ENCODE measurements around the gene POLR3GL. TPM values are rescaled to one million over a fixed set of nuclear protein-coding genes. Genes with fewer than 3 reads are reported as not detected.

Gene POLR3GL
- total and polyA plus RNA-seq, 2 donors (not counting 1 experiment from before 2014, with no cell fraction given) = 23.3 to 23.8 TPM

DNA sequence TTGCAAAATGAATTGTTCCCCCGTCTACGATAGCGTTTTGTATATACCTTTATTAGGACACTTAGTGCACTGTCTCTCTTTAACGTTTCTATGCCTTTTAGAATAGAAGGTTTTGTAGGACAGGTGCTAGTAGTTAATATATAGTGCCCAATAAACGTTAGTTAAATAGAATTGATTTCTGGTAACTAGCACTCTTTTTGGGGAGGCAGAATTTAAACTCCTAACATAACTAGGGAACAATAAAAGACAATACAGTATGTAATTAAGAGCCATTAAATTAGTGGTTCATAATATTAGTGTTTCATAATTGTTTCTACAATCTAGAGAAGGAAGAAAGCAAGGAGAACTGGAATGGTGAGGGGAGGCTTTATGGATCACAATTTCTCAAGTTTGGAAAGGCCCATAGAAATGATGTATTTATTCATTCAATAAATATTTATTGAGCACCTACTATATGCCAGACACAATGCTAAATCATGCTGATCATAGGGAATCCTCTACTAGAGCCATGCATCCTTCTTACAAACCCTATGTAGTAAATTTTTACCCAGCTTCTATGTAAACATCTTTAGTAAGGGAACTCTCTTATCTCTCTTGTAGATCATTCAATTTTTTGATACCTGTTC, 742 bp downstream of the POLR3GL start:
- Histone ChIP-seq H4K20me1 (ENCODE audit: control insufficient read depth, extremely low read depth, insufficient read depth, low read length) (no peaks in the 10 kb centered on the region), H3K36me3 (ENCODE audit: control insufficient read depth, insufficient read depth, low read length) (peaks cover 1% of the 10 kb centered on the region), H3K79me2 (ENCODE audit: control insufficient read depth, insufficient read depth, low read length) (peaks cover 2% of the 10 kb centered on the region), H3K9ac (ENCODE audit: insufficient read depth, low read length) (no peak overlapping the region), H3K4me2 (ENCODE audit: extremely low read depth, insufficient read depth, low read length) (peak overlapping the region; percentile 70), H3K4me1 (ENCODE audit: control insufficient read depth, extremely low read depth, insufficient read depth, low read length) (peaks cover 29% of the 10 kb centered on the region), H3K9me3 (ENCODE audit: control insufficient read depth, insufficient read depth, low read depth, low read length) (no peaks in the 10 kb centered on the region), H3K4me3 (replicated peaks in 1 of 4; ENCODE audit: control extremely low read depth in 1 of 4, insufficient read depth in 1 of 4, low read depth in 3 of 4, low read length in 4 of 4) (peak overlapping the region; percentile 65 to 92 (median 74)), H3K27ac (ENCODE audit: insufficient read depth, low read length) (no peak overlapping the region), H3K27me3 (ENCODE audit: control insufficient read depth, insufficient read depth, low read length) (no peaks in the 10 kb centered on the region), H2AFZ (ENCODE audit: low read length) (no peak overlapping the region)
- no peak for DNase-seq (ENCODE audit: low read depth in 2 of 2)
- no peak for TF ChIP-seq EZH2 (IDR thresholded peaks at IDR 0.05; ENCODE audit: low read length, missing control alignments)
- TF ChIP-seq, protein P1, sequence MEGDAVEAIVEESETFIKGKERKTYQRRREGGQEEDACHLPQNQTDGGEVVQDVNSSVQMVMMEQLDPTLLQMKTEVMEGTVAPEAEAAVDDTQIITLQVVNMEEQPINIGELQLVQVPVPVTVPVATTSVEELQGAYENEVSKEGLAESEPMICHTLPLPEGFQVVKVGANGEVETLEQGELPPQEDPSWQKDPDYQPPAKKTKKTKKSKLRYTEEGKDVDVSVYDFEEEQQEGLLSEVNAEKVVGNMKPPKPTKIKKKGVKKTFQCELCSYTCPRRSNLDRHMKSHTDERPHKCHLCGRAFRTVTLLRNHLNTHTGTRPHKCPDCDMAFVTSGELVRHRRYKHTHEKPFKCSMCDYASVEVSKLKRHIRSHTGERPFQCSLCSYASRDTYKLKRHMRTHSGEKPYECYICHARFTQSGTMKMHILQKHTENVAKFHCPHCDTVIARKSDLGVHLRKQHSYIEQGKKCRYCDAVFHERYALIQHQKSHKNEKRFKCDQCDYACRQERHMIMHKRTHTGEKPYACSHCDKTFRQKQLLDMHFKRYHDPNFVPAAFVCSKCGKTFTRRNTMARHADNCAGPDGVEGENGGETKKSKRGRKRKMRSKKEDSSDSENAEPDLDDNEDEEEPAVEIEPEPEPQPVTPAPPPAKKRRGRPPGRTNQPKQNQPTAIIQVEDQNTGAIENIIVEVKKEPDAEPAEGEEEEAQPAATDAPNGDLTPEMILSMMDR (conservative IDR thresholded peaks at IDR 0.05 in 1 of 2, IDR thresholded peaks at IDR 0.05 in 1 of 2; ENCODE audit: low read depth in 1 of 2, low read length in 2 of 2) = no peak

GRCh38 chr1:145967288-145967687, 2.8 kb downstream of the POLR3GL start:
- Histone ChIP-seq H2AFZ (ENCODE audit: low read length) (no peak overlapping the region), H3K27me3 (ENCODE audit: control insufficient read depth, insufficient read depth, low read length) (no peaks in the 10 kb centered on the region)
- DNase-seq (ENCODE audit: low read depth in 2 of 2) = no peak

DNA sequence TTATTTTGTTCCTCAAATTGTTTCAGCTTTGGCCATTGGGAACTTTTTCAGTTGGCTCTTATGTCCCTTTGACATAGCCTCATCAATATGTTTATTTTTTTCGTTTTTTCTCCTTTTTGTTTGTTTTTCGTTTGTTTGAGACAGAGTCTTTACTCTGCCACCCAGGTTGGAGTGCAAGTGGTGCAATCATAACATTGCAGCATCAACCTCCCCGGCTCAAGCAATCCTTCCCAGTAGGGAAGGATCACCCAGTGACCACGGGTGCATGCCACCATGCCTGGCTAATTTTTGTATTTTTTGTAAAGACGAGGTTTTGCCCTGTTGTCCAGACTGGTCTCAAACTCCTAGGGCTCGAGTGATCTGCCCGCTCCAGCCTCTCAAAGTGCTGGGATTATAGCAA, 8.1 kb downstream of the POLR3GL start:
- Histone ChIP-seq H3K4me3 (replicated peaks in 1 of 4; ENCODE audit: control extremely low read depth in 1 of 4, insufficient read depth in 1 of 4, low read depth in 3 of 4, low read length in 4 of 4) (no peak overlapping the region), H3K27ac (ENCODE audit: insufficient read depth, low read length) (no peak overlapping the region), H3K36me3 (ENCODE audit: control insufficient read depth, insufficient read depth, low read length) (no peaks in the 10 kb centered on the region), H2AFZ (ENCODE audit: low read length) (no peak overlapping the region), H3K27me3 (ENCODE audit: control insufficient read depth, insufficient read depth, low read length) (no peaks in the 10 kb centered on the region), H3K4me1 (ENCODE audit: control insufficient read depth, extremely low read depth, insufficient read depth, low read length) (no peaks in the 10 kb centered on the region), H3K9me3 (ENCODE audit: control insufficient read depth, insufficient read depth, low read depth, low read length) (no peaks in the 10 kb centered on the region), H3K79me2 (ENCODE audit: control insufficient read depth, insufficient read depth, low read length) (no peaks in the 10 kb centered on the region), H4K20me1 (ENCODE audit: control insufficient read depth, extremely low read depth, insufficient read depth, low read length) (no peaks in the 10 kb centered on the region), H3K4me2 (ENCODE audit: extremely low read depth, insufficient read depth, low read length) (no peak overlapping the region), H3K9ac (ENCODE audit: insufficient read depth, low read length) (no peak overlapping the region)
- DNase-seq (ENCODE audit: low read depth in 2 of 2) = no peak
- no peak for TF ChIP-seq EZH2 (IDR thresholded peaks at IDR 0.05; ENCODE audit: low read length, missing control alignments)
- TF ChIP-seq, protein P1 (conservative IDR thresholded peaks at IDR 0.05 in 1 of 2, IDR thresholded peaks at IDR 0.05 in 1 of 2; ENCODE audit: low read depth in 1 of 2, low read length in 2 of 2) = no peak

More at GRCh38 chr1:145967288-145967687, 2.8 kb downstream of the POLR3GL start:
- H3K4me3 ChIP-seq (replicated peaks in 1 of 4; ENCODE audit: control extremely low read depth in 1 of 4, insufficient read depth in 1 of 4, low read depth in 3 of 4, low read length in 4 of 4) = no peak overlapping the region
- H3K27ac ChIP-seq (ENCODE audit: insufficient read depth, low read length) = no peak overlapping the region
- TF ChIP-seq, protein P1 (conservative IDR thresholded peaks at IDR 0.05 in 1 of 2, IDR thresholded peaks at IDR 0.05 in 1 of 2; ENCODE audit: low read depth in 1 of 2, low read length in 2 of 2) = no peak
- no peak for TF ChIP-seq EZH2 (IDR thresholded peaks at IDR 0.05; ENCODE audit: low read length, missing control alignments)
- H3K36me3 ChIP-seq (ENCODE audit: control insufficient read depth, insufficient read depth, low read length) = no peaks in the 10 kb centered on the region
- H4K20me1 ChIP-seq (ENCODE audit: control insufficient read depth, extremely low read depth, insufficient read depth, low read length) = no peaks in the 10 kb centered on the region
- peaks cover 17% of the 10 kb centered on the region for H3K4me1 ChIP-seq (ENCODE audit: control insufficient read depth, extremely low read depth, insufficient read depth, low read length)
- H3K79me2 ChIP-seq (ENCODE audit: control insufficient read depth, insufficient read depth, low read length) = no peaks in the 10 kb centered on the region
- no peak overlapping the region for H3K4me2 ChIP-seq (ENCODE audit: extremely low read depth, insufficient read depth, low read length)
- no peaks in the 10 kb centered on the region for H3K9me3 ChIP-seq (ENCODE audit: control insufficient read depth, insufficient read depth, low read depth, low read length)
- H3K9ac ChIP-seq (ENCODE audit: insufficient read depth, low read length) = no peak overlapping the region
